GM12878 (cell line): ENCODE results near the gene CDCA5. TPM values are rescaled to one million over a fixed set of nuclear protein-coding genes. Genes with fewer than 3 reads are reported as not detected.

Experiments used
- ATAC-seq: fragments of 200-7000 bp; cut with Tn5 transposase; 3 replicates; pipeline ENCODE4 v1.9.1; 2020; ENCODE audit warnings: mild to moderate bottlenecking, moderate library complexity
- BruUV-seq: library from RNA; stranded (reverse); fragments of 400-500 nt; replicated peaks from 2 replicates; lab custom pipeline; 2021; lab: Mats Ljungman, UMichigan
- CTCF ChIA-PET: fragments of 300-600 bp; sonication (Branson Sonifier 250); formaldehyde crosslinking; extraction: SDS; loops from one replicate; lab custom pipeline; 2021; ENCODE audit warnings: inconsistent platforms; lab: Yijun Ruan, JAX
- POLR2A ChIA-PET: fragments of 350-600 bp; formaldehyde crosslinking; extraction: SDS; loops from one replicate; lab custom pipeline; 2021; ENCODE audit warnings: inconsistent platforms; lab: Charles Lee
- RAD21 ChIA-PET: fragments of 300-600 bp; sonication (Branson Sonifier 250); formaldehyde crosslinking; loops from one replicate; lab custom pipeline; 2023; ENCODE audit warnings: antibody characterized with exemption; ENCODE audit not compliant: unreplicated experiment; lab: Charles Lee
- SMC1A ChIA-PET: fragments of 300-600 bp; sonication (Branson Sonifier 250); formaldehyde crosslinking; loops from one replicate; lab custom pipeline; 2023; ENCODE audit not compliant: unreplicated experiment, uncharacterized antibody; lab: Charles Lee
- DNase-seq: peaks from one replicate; pipeline ENCODE4 v3.0.0-alpha.2; 2011; ENCODE audit warnings: low read depth, low spot score
- FAIRE-seq: peaks from 3 replicates; lab custom pipeline; 2011; peaks lifted over from hg19 to GRCh38; lab: Jason Lieb, UNC
- H2AFZ ChIP-seq: 2 replicates; pipeline ENCODE4 v1.6.0; 2011; ENCODE audit warnings: low read depth, low read length, control low read depth; ENCODE audit not compliant: control insufficient read depth
- H3K27ac ChIP-seq: 2 replicates; pipeline ENCODE4 v1.5.1; 2011; ENCODE audit warnings: control low read depth; ENCODE audit not compliant: control insufficient read depth, insufficient read depth
- H3K27me3 ChIP-seq, 2 experiments: replicated peaks in 1 of 2; 2 replicates each; pipeline versions ENCODE4 v1.6.0 to v1.6.1; 2011; ENCODE audit warnings: low read length in 1 of 2; ENCODE audit not compliant: control insufficient read depth in 2 of 2, insufficient read depth in 2 of 2
- H3K36me3 ChIP-seq, 2 experiments: 2 replicates each; pipeline ENCODE4 v1.5.1; 2011; ENCODE audit warnings: low read length in 1 of 2; ENCODE audit not compliant: control insufficient read depth in 2 of 2, insufficient read depth in 2 of 2
- H3K4me1 ChIP-seq: 2 replicates; pipeline ENCODE4 v1.6.1; 2011; ENCODE audit warnings: mild to moderate bottlenecking, low read length, moderate library complexity, mixed read lengths; ENCODE audit not compliant: control insufficient read depth, insufficient read depth
- H3K4me2 ChIP-seq: 2 replicates; pipeline ENCODE4 v1.6.0; 2011; ENCODE audit warnings: control low read depth; ENCODE audit not compliant: control insufficient read depth, insufficient read depth
- H3K4me3 ChIP-seq: fragments of 200-600 bp; sonication (generic); 2 replicates; pipeline ENCODE4 v1.5.1; 2016
- H3K79me2 ChIP-seq: 2 replicates; pipeline ENCODE4 v1.6.0; 2011; ENCODE audit warnings: low read length; ENCODE audit not compliant: control insufficient read depth, insufficient read depth
- H3K9ac ChIP-seq: 2 replicates; pipeline ENCODE4 v1.8.0; 2011; ENCODE audit warnings: low read length, control low read depth, mixed read lengths; ENCODE audit not compliant: control insufficient read depth, insufficient read depth
- H3K9me3 ChIP-seq: replicated peaks from 3 replicates; pipeline ENCODE4 v1.5.1; 2011; ENCODE audit warnings: mild to moderate bottlenecking, low read length; ENCODE audit not compliant: control insufficient read depth, insufficient read depth
- H4K20me1 ChIP-seq: 2 replicates; pipeline ENCODE4 v1.6.0; 2011; ENCODE audit not compliant: control insufficient read depth, insufficient read depth
- CBX3 ChIP-seq: fragments of 200-600 bp; sonication (generic); IDR thresholded peaks from 2 replicates; pipeline ENCODE4 v1.6.1; 2016; ENCODE audit warnings: low read depth, borderline replicate concordance
- FOXM1 ChIP-seq: IDR thresholded peaks from 2 replicates; pipeline ENCODE4 v1.6.1; 2012; ENCODE audit warnings: low read depth, mild to moderate bottlenecking, inconsistent platforms, low read length, moderate library complexity
- KDM1A ChIP-seq: fragments of 200-600 bp; sonication (generic); IDR thresholded peaks from 2 replicates; pipeline ENCODE4 v1.6.1; 2016; ENCODE audit warnings: borderline replicate concordance
- MEF2B ChIP-seq: fragments of 450-650 bp; IDR thresholded peaks from 2 replicates; pipeline ENCODE4 v1.6.1; 2018; ENCODE audit warnings: mild to moderate bottlenecking, moderate library complexity; ENCODE audit not compliant: partially characterized antibody, poor library complexity, severe bottlenecking
- NBN ChIP-seq: fragments of 450-650 bp; IDR thresholded peaks from 2 replicates; pipeline ENCODE4 v1.6.1; 2016
- POLR2AphosphoS5 ChIP-seq: IDR thresholded peaks from 2 replicates; pipeline ENCODE4 v1.6.1; 2011; ENCODE audit warnings: mild to moderate bottlenecking, low read length, inconsistent platforms
- YY1 ChIP-seq: IDR thresholded peaks from 2 replicates; pipeline ENCODE4 v1.6.1; 2011; ENCODE audit warnings: low read depth, mild to moderate bottlenecking, low read length
- WGBS: methylation state at CpG from one replicate; pipeline ENCODE4 v1.1.6; 2016; ENCODE audit warnings: low lambda C conversion rate; ENCODE audit not compliant: insufficient replicate concordance, insufficient coverage; ENCODE audit errors: missing lambda C conversion rate; 5-methylcytosine and 5-hydroxymethylcytosine counted together
- in situ Hi-C: fragments of 300-500 bp; cut with MboI; formaldehyde crosslinking; loops from 9 replicates; pipeline ENCODE4 v1.14.3; 2018; ENCODE audit warnings: mixed read lengths
- intact Hi-C: fragments of 100-400 bp; cut with micrococcal nuclease; formaldehyde crosslinking; loops from one replicate; pipeline ENCODE4 v1.14.2; 2022; ENCODE audit not compliant: unreplicated experiment
- polyA plus RNA-seq, 11 experiments: library from polyadenylated mRNA; depleted of rRNA in 4 of 11; unstranded in 6 of 11; stranded (reverse) in 5 of 11; fragments of >200 nt; fragmentation: Nextera tagmentation in 4 of 11; fragmentation: Illumina TruSeq in 1 of 11; extraction: Ambion mirVana in 4 of 11; extraction: Trizol in 1 of 11; gene quantifications; 1 replicate in 1 of 11; 2 replicates in 10 of 11; pipeline versions ENCODE4 v1.2.1 to v1.2.3, GENCODE V29; 2011 to 2016; ENCODE audit warnings: inconsistent platforms in 2 of 11, missing spikeins in 2 of 11, low read depth in 1 of 11
- total RNA-seq, 4 experiments: library from RNA; depleted of rRNA in 3 of 4; stranded (reverse); fragments of >200 nt in 3 of 4; fragmentation: Illumina TruSeq in 1 of 4; extraction: Trizol in 1 of 4; gene quantifications; 2 replicates each; pipeline versions ENCODE4 v1.2.1 to v1.2.3, GENCODE V29; 2013 to 2021
- TF ChIP-seq, protein P1 (sequence below): IDR thresholded peaks from 2 replicates; pipeline ENCODE4 v1.6.1; 2012; ENCODE audit warnings: low read depth, low read length, improper control_type of control experiment
- TF ChIP-seq, protein P2 (sequence below): fragments of 450-650 bp; IDR thresholded peaks from 2 replicates; pipeline ENCODE4 v1.6.1; 2017; ENCODE audit warnings: mild to moderate bottlenecking
- TF ChIP-seq, protein P3 (sequence below): fragments of 450-650 bp; IDR thresholded peaks from 2 replicates; pipeline ENCODE4 v1.6.1; 2017; ENCODE audit warnings: low read depth, mild to moderate bottlenecking, moderate library complexity
- TF ChIP-seq, protein P4 (sequence below): fragments of 450-650 bp; IDR thresholded peaks from 2 replicates; pipeline ENCODE4 v1.6.1; 2014; ENCODE audit warnings: mild to moderate bottlenecking
- TF ChIP-seq, protein P5 (sequence below): IDR thresholded peaks from 2 replicates; pipeline ENCODE4 v1.6.1; 2012; ENCODE audit warnings: low read depth, low read length, improper control_type of control experiment

CDCA5 gene
- total and polyA plus RNA-seq, 10 of the 15 experiments (the other 5 are each of a cell fraction or from before 2014, with no cell fraction given) = 21.2 to 107 (median 64.9) TPM

DNA sequence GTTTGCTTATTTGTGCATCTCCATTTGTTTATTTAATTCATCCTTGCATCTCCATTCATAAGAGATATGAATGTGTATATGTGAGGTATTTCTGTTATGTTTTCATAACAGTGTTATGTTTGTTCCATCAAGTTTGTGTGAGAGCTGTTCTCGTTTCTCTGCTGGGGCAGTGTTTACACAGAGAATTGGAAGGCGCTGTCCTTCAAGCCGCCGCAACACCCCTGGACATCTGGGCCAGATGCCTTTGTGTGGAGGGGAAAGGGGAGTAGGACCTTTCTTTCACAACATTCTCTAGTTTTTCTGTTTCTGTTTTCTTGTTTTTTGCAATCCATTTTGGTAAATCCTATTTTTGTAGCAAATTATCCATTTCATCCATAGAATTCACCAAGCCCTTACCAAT lies 20.8 kb upstream of the CDCA5 start:
- no peak overlapping the region for H3K27ac ChIP-seq
- BruUV-seq = no TSS peak
- no peaks in the 10 kb centered on the region for H3K9me3 ChIP-seq
- H3K4me2 ChIP-seq = no peak overlapping the region
- DNase-seq = no peak
- TF ChIP-seq POLR2AphosphoS5 = no peak
- TF ChIP-seq, protein P1, sequence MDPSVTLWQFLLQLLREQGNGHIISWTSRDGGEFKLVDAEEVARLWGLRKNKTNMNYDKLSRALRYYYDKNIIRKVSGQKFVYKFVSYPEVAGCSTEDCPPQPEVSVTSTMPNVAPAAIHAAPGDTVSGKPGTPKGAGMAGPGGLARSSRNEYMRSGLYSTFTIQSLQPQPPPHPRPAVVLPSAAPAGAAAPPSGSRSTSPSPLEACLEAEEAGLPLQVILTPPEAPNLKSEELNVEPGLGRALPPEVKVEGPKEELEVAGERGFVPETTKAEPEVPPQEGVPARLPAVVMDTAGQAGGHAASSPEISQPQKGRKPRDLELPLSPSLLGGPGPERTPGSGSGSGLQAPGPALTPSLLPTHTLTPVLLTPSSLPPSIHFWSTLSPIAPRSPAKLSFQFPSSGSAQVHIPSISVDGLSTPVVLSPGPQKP = no peak
- H3K79me2 ChIP-seq = no peaks in the 10 kb centered on the region
- no peaks in the 10 kb centered on the region for H3K27me3 ChIP-seq
- in situ Hi-C loops = no loop called here
- no peak overlapping the region for H3K9ac ChIP-seq
- H2AFZ ChIP-seq = no peak overlapping the region
- SMC1A ChIA-PET = interaction anchor here (2.0 kb wide), 1 partner anchor 91 kb away, joined by 5 read pairs; the partner anchor contains the start of gene ARL2
- no peak for ATAC-seq
- H3K4me1 ChIP-seq = no peaks in the 10 kb centered on the region
- H3K4me3 ChIP-seq = no peak overlapping the region
- CTCF ChIA-PET = interaction anchor here (1.2 to 1.9 kb wide), 3 partner anchors 10 to 76 kb away, joined by 3 to 5 read pairs (median 3); partner anchors contain the start of gene ZNHIT2
- RAD21 ChIA-PET = no interaction called here
- no peaks in the 10 kb centered on the region for H4K20me1 ChIP-seq
- FAIRE-seq = no peak
- H3K36me3 ChIP-seq = peaks cover 11 to 16% of the 10 kb centered on the region in 2 experiments
- intact Hi-C loops = no loop called here
- POLR2A ChIA-PET = no interaction called here
- WGBS = 73% methylated on average over 4 of the region's 4 CpGs

DNA sequence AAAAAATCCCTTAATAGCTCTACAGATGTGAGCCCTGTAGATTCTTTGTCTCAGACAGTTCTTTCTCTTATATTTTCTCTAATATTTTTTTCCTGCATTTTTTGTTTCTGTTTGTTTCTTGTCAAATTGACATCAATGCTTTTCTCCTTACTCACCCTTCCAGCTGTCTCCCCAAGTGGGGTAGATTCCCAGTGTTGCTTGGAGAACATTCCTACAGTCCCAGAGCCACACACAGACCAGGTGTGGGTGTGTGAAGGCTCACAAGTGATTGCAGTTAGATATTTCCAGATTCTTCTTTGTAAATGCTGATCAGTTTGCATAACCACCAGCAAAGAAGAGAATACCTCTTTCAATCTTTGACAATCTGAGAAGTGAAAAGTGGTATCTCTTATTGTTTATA lies 19.6 kb upstream of the CDCA5 start:
- POLR2A ChIA-PET = no interaction called here
- TF ChIP-seq, protein P2, sequence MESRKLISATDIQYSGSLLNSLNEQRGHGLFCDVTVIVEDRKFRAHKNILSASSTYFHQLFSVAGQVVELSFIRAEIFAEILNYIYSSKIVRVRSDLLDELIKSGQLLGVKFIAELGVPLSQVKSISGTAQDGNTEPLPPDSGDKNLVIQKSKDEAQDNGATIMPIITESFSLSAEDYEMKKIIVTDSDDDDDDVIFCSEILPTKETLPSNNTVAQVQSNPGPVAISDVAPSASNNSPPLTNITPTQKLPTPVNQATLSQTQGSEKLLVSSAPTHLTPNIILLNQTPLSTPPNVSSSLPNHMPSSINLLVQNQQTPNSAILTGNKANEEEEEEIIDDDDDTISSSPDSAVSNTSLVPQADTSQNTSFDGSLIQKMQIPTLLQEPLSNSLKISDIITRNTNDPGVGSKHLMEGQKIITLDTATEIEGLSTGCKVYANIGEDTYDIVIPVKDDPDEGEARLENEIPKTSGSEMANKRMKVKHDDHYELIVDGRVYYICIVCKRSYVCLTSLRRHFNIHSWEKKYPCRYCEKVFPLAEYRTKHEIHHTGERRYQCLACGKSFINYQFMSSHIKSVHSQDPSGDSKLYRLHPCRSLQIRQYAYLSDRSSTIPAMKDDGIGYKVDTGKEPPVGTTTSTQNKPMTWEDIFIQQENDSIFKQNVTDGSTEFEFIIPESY = no peak
- no peak for TF ChIP-seq YY1
- no peak for TF ChIP-seq MEF2B
- TF ChIP-seq, protein P3, sequence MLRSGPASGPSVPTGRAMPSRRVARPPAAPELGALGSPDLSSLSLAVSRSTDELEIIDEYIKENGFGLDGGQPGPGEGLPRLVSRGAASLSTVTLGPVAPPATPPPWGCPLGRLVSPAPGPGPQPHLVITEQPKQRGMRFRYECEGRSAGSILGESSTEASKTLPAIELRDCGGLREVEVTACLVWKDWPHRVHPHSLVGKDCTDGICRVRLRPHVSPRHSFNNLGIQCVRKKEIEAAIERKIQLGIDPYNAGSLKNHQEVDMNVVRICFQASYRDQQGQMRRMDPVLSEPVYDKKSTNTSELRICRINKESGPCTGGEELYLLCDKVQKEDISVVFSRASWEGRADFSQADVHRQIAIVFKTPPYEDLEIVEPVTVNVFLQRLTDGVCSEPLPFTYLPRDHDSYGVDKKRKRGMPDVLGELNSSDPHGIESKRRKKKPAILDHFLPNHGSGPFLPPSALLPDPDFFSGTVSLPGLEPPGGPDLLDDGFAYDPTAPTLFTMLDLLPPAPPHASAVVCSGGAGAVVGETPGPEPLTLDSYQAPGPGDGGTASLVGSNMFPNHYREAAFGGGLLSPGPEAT = no peak
- no peak for TF ChIP-seq CBX3
- TF ChIP-seq KDM1A = no peak
- TF ChIP-seq, protein P4, sequence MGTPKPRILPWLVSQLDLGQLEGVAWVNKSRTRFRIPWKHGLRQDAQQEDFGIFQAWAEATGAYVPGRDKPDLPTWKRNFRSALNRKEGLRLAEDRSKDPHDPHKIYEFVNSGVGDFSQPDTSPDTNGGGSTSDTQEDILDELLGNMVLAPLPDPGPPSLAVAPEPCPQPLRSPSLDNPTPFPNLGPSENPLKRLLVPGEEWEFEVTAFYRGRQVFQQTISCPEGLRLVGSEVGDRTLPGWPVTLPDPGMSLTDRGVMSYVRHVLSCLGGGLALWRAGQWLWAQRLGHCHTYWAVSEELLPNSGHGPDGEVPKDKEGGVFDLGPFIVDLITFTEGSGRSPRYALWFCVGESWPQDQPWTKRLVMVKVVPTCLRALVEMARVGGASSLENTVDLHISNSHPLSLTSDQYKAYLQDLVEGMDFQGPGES = no peak
- no peak for TF ChIP-seq NBN
- TF ChIP-seq FOXM1 = no peak
- TF ChIP-seq, protein P5, sequence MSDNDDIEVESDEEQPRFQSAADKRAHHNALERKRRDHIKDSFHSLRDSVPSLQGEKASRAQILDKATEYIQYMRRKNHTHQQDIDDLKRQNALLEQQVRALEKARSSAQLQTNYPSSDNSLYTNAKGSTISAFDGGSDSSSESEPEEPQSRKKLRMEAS = no peak

More for the DNA sequence above, 19.6 kb upstream of the CDCA5 start:
- ChIA-PET RAD21 (no interaction called here), CTCF (interaction anchor here (0.7 to 1.9 kb wide), 5 partner anchors 9 to 162 kb away, joined by 3 to 6 read pairs (median 4); partner anchors contain the start of genes TM7SF2 and ZNHIT2), SMC1A (interaction anchor here (2.0 kb wide), 1 partner anchor 90 kb away, joined by 5 read pairs; the partner anchor contains the start of gene ARL2)
- Histone ChIP-seq H3K36me3 (peaks cover 9 to 11% of the 10 kb centered on the region in 2 experiments), H3K79me2 (peaks cover 2% of the 10 kb centered on the region), H3K4me2 (no peak overlapping the region), H3K27ac (no peak overlapping the region), H3K27me3 (no peaks in the 10 kb centered on the region), H2AFZ (no peak overlapping the region), H3K4me3 (no peak overlapping the region), H3K4me1 (no peaks in the 10 kb centered on the region), H3K9me3 (no peaks in the 10 kb centered on the region), H3K9ac (no peak overlapping the region), H4K20me1 (no peaks in the 10 kb centered on the region)
- no peak for FAIRE-seq
- no peak for DNase-seq
- no TSS peak for BruUV-seq
- intact Hi-C loops = no loop called here
- ATAC-seq = no peak
- in situ Hi-C loops = no loop called here
